Jurkat, Clone E6-1 (cell line): ENCODE results near the gene ITPRIPL2.

Experiments
- DNase-seq: peaks from one replicate; pipeline ENCODE4 v3.0.0-alpha.2; 2011; ENCODE audit warnings: low read depth, low spot score
- H3K4me3 ChIP-seq: 2 replicates; pipeline ENCODE4 v1.5.1; 2011; ENCODE audit warnings: mild to moderate bottlenecking, low read length, control low read depth, moderate library complexity

ITPRIPL2 gene

GRCh38 chr16:19136549-19137196 lies 22.9 kb downstream of the ITPRIPL2 start:
- no peak overlapping the region for H3K4me3 ChIP-seq
- no peak for DNase-seq

- DNase-seq: no peak
- no peak overlapping the region for H3K4me3 ChIP-seq
Measured at GRCh38 chr16:19137201-19138128, 23.7 kb downstream of the ITPRIPL2 start.

- no peak for DNase-seq
- H3K4me3 ChIP-seq: no peak overlapping the region
Measured at GRCh38 chr16:19138601-19139000, 24.8 kb downstream of the ITPRIPL2 start.

- H3K4me3 ChIP-seq: no peak overlapping the region
- no peak for DNase-seq
Measured at GRCh38 chr16:19139436-19140091, 25.8 kb downstream of the ITPRIPL2 start.

- DNase-seq: no peak
- no peak overlapping the region for H3K4me3 ChIP-seq
Measured at GRCh38 chr16:19140396-19140795, 26.6 kb downstream of the ITPRIPL2 start.

- DNase-seq: no peak
- H3K4me3 ChIP-seq: no peak overlapping the region
Measured at GRCh38 chr16:19142939-19143598, 29.3 kb downstream of the ITPRIPL2 start.

- no peak overlapping the region for H3K4me3 ChIP-seq
- no peak for DNase-seq
Measured at GRCh38 chr16:19143599-19143956, 29.8 kb downstream of the ITPRIPL2 start.

GRCh38 chr16:19145010-19145409 lies 31.2 kb downstream of the ITPRIPL2 start:
- H3K4me3 ChIP-seq: no peak overlapping the region
- no peak for DNase-seq

- H3K4me3 ChIP-seq: no peak overlapping the region
- no peak for DNase-seq
Measured at GRCh38 chr16:19147126-19147525, 33.4 kb downstream of the ITPRIPL2 start.

- DNase-seq: no peak
- no peak overlapping the region for H3K4me3 ChIP-seq
Measured at GRCh38 chr16:19147627-19148026, 33.9 kb downstream of the ITPRIPL2 start.

GRCh38 chr16:19148189-19148588 lies 34.4 kb downstream of the ITPRIPL2 start:
- DNase-seq: no peak
- no peak overlapping the region for H3K4me3 ChIP-seq

GRCh38 chr16:19151310-19151709 lies 37.5 kb downstream of the ITPRIPL2 start:
- DNase-seq: no peak
- H3K4me3 ChIP-seq: no peak overlapping the region

- no peak overlapping the region for H3K4me3 ChIP-seq
- DNase-seq: no peak
Measured at GRCh38 chr16:19152042-19152441, 38.3 kb downstream of the ITPRIPL2 start.

- peak; percentile 39 for DNase-seq
- no peak overlapping the region for H3K4me3 ChIP-seq
Measured at GRCh38 chr16:19153876-19154275, 40.1 kb downstream of the ITPRIPL2 start.

- H3K4me3 ChIP-seq: no peak overlapping the region
- DNase-seq: no peak
Measured at GRCh38 chr16:19162085-19162484, 48.3 kb downstream of the ITPRIPL2 start.

- no peak for DNase-seq
- H3K4me3 ChIP-seq: no peak overlapping the region
Measured at GRCh38 chr16:19163215-19163614, 49.5 kb downstream of the ITPRIPL2 start.

- no peak for DNase-seq
- H3K4me3 ChIP-seq: no peak overlapping the region
Measured at GRCh38 chr16:19164285-19164684, 50.5 kb downstream of the ITPRIPL2 start.

GRCh38 chr16:19165101-19165500 lies 51.3 kb downstream of the ITPRIPL2 start:
- DNase-seq: no peak
- no peak overlapping the region for H3K4me3 ChIP-seq

- H3K4me3 ChIP-seq: no peak overlapping the region
- DNase-seq: no peak
Measured at GRCh38 chr16:19166500-19166899, 52.7 kb downstream of the ITPRIPL2 start.
